Lower leg skin (tissue), 4 donors: ENCODE measurements around the gene DUSP19. TPM values are rescaled to one million over a fixed set of nuclear protein-coding genes. Genes with fewer than 3 reads are reported as not detected.

Source experiments
- DNase-seq, 2 donors: peaks; one replicate each; pipeline ENCODE4 v3.0.0-alpha.2; 2019; ENCODE audit warnings: low spot score in 2 of 2
- H3K4me3 ChIP-seq: fragments of 200-600 bp; sonication (generic); 2 replicates; pipeline ENCODE4 v1.5.1; 2017; ENCODE audit warnings: mild to moderate bottlenecking, low read depth; ENCODE audit not compliant: poor library complexity, severe bottlenecking
- CTCF ChIP-seq, 3 donors: fragments of 450-650 bp; IDR thresholded peaks; one replicate each; pipeline ENCODE4 v1.5.1; 2016; ENCODE audit warnings: antibody characterized with exemption in 3 of 3, mild to moderate bottlenecking in 3 of 3, moderate library complexity in 2 of 3
- POLR2A ChIP-seq, 2 donors: fragments of 450-650 bp; IDR thresholded peaks; one replicate each; pipeline ENCODE4 v1.6.1; 2016 to 2017; ENCODE audit warnings: antibody characterized with exemption in 2 of 2, mild to moderate bottlenecking in 1 of 2, moderate library complexity in 1 of 2
- WGBS, 2 donors: methylation state at CpG; one replicate each; pipeline ENCODE4 v1.1.5; 2018; 5-methylcytosine and 5-hydroxymethylcytosine counted together
- intact Hi-C: fragments of 100-400 bp; cut with DNase I; formaldehyde crosslinking; loops from one replicate; pipeline ENCODE4 v1.15.0; 2023; ENCODE audit warnings: low total_unique reads
- total RNA-seq, 4 donors: library from RNA; depleted of rRNA; stranded (reverse); fragments of >200 nt; gene quantifications; one replicate each; pipeline ENCODE4 v1.1.0, GENCODE V29; 2016

DUSP19 gene
- total RNA-seq, 4 donors from 2014 or later = 1.1 to 2.0 (median 1.5) TPM

GRCh38 chr2:183079139-183079775 lies 710 bp downstream of the DUSP19 start:
- DNase-seq = no peak
- intact Hi-C loops = no loop called here
- TF ChIP-seq POLR2A (IDR thresholded peaks at IDR 0.05) (no peak), CTCF (IDR thresholded peaks at IDR 0.05) (no peak)
- WGBS, 2 donors = 12 to 16% methylated on average over 13 of the region's 13 CpGs
- H3K4me3 ChIP-seq = peak overlapping the region; percentile 60

GRCh38 chr2:183081911-183082310 lies 3.4 kb downstream of the DUSP19 start:
- WGBS, 2 donors = 28 to 33% methylated on average over 1 of the region's 1 CpG
- H3K4me3 ChIP-seq = no peak overlapping the region
- no peak for DNase-seq
- intact Hi-C loops = no loop called here
- TF ChIP-seq POLR2A (IDR thresholded peaks at IDR 0.05) = no peak

GRCh38 chr2:183088061-183088460 lies 9.5 kb downstream of the DUSP19 start:
- no peak overlapping the region for H3K4me3 ChIP-seq
- intact Hi-C loops = no loop called here
- no peak for DNase-seq
- WGBS, 2 donors = 75 to 78% methylated on average over 3 of the region's 3 CpGs
- no peak for TF ChIP-seq CTCF (IDR thresholded peaks at IDR 0.05)
- TF ChIP-seq POLR2A (IDR thresholded peaks at IDR 0.05) = no peak

- no peak overlapping the region for H3K4me3 ChIP-seq
- 91 to 92% methylated on average over 6 of the region's 6 CpGs for WGBS, 2 donors
- no peak for DNase-seq
- intact Hi-C loops = no loop called here
- TF ChIP-seq CTCF (IDR thresholded peaks at IDR 0.05) (no peak), POLR2A (IDR thresholded peaks at IDR 0.05) (no peak)
Measured at GRCh38 chr2:183089192-183089851, 10.8 kb downstream of the DUSP19 start.

GRCh38 chr2:183091318-183091953 lies 12.9 kb downstream of the DUSP19 start:
- H3K4me3 ChIP-seq = no peak overlapping the region
- DNase-seq = no peak
- no peak for TF ChIP-seq CTCF (IDR thresholded peaks at IDR 0.05)
- no peak for TF ChIP-seq POLR2A (IDR thresholded peaks at IDR 0.05)

GRCh38 chr2:183091954-183092345 lies 13.4 kb downstream of the DUSP19 start:
- H3K4me3 ChIP-seq = no peak overlapping the region
- intact Hi-C loops = no loop called here
- no peak for DNase-seq
- TF ChIP-seq POLR2A (IDR thresholded peaks at IDR 0.05) (no peak), CTCF (IDR thresholded peaks at IDR 0.05) (no peak)
- WGBS, 2 donors = 89 to 95% methylated on average over 2 of the region's 2 CpGs

More at GRCh38 chr2:183091318-183091953, 12.9 kb downstream of the DUSP19 start:
- intact Hi-C loops = no loop called here
- 90 to 95% methylated on average over 7 of the region's 7 CpGs for WGBS, 2 donors
